ENCODE data around the gene TMEM263.

GRCh38 chr12:106960443-106960842, 4.7 kb downstream of the TMEM263 start:
- TF ChIP-seq CTCF (IDR thresholded peaks at IDR 0.05), result no peak
- no peak for TF ChIP-seq POLR2A (IDR thresholded peaks at IDR 0.05)

Measured in Peyer's patch (tissue), 4 donors.